DMS114 treated with DMSO at 0.1 percent for 48 hours (cell line): ENCODE measurements around the gene CDK6.
"Not testable (repeated sequence)": the region's sequence is repeated elsewhere in the genome, so short reads cannot be mapped to it uniquely, and the experiment has no call there.

Source experiments
- DNase-seq: peaks from one replicate; lab custom pipeline; 2025; ENCODE audit not compliant: unreplicated experiment; lab: John Stamatoyannopoulos, UW

The CDK6 gene

DNA sequence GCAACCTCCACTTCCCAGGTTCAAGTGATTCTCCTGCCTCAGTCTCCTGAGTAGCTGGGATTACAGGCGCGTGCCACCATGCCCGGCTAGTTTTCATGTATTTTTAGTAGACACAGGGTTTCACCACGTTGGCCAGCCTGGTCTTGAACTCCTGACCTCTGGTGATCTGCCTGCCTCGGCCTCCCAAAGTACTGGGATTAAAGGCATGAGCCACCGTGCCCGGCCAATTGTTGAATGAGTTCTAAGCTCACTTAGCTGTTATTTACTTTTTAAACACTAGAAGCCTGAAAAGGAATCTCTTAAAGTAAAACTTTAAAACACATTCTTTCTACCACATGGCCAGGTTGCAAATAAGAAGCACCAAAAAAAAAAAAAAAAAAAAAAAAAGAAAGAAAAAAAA, 231.9 kb downstream of the CDK6 start:
- not testable (repeated sequence) for DNase-seq

DNA sequence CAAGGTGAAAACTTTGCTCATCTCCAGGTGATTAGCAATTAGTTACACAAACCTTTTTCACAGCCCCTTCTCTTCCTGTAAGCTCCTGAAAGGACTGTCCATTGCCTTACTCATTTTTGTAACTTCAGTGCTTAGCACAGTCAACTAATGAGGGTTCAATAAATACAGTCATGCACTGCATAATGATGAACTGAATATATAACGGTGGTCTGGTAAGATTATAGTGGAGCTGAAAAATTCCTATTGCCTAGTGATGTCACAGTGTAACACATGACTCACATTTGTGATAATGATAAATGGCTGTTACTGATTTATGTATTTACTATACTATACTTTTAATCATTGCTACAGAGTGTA, 233.3 kb downstream of the CDK6 start:
- no peak for DNase-seq

DNA sequence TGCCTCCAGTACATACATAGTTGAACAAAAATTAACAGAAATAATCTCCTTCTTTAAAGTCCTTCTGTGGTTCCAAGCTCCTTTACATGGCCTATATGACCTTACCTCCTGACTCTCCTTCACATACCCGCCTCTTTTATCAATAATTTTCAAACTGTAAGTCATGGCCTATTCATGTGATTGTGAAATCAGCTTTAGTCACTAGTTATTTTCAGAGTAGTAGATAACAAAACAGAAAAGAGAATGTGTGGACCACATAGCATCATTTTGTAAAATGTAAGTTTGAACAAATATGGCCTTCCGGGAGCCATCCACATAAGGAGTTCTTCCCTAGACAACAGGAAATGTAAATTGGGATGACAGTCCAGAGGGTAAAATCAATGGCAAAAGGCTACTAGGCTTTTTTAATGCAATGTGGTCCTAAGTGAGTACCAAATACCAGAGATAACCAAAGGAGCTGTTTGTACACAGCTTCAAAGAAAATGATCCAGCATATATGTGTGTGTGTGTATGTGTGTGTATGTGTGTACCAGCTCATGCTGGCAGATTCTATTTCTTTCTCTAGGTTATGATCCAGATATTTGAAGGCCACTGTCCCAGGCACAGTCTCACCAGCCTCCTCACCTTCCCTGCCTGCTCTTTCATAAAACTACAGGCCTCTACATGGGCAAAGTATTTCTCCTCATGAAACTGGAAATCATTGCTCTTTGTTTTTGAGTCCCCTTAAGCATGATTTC, 233.9 kb downstream of the CDK6 start:
- DNase-seq = no peak

DNA sequence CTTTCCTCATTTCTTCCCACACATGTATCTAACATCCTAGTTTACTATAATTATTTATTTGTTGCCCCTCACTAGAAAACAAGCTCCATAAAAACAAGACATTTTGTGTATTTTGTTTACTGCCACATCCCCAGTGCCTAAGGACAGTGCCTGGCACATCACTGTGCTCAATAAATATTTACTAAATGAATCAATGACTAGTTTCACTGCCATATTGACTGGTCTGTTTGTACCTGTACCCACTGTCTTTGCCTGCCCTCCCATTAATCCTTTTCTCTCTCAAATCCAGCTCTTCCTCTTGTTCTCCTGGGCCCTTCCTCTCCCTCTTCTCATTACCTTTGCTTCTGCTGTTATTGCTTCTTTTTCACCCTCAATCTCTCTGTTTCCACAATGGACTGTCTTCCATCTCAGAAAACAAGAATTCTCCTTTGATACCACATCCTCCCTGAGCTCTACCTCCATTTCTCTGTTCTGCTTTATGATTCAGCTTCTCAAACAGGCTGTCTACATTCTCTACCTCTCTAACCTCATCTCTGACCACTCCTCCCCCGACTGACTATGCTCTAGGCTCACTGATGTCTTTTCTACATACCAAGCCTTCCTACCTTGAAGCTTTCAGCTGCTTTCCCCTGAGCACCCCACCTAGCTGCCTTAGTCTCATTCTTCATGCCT, 237.9 kb downstream of the CDK6 start:
- no peak for DNase-seq

DNA sequence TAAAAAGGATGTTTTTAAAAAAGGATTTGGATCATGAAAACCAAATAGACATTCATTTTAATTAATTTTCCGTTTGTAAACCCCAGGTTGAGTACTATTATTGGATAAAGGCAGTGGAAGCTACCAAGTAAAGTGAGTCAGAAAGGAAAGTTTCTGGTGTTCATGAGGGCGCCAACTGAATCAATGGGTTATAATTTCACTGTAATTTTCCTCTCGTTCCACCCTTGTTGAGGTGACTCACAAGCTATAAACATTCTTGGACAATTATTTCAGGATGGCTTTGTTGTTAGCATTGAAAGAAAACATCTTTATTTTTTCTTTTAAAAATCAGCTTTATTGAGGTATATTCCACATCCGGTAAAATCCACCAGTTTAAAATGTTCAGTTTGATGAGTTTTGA, 241.1 kb downstream of the CDK6 start:
- no peak for DNase-seq

DNA sequence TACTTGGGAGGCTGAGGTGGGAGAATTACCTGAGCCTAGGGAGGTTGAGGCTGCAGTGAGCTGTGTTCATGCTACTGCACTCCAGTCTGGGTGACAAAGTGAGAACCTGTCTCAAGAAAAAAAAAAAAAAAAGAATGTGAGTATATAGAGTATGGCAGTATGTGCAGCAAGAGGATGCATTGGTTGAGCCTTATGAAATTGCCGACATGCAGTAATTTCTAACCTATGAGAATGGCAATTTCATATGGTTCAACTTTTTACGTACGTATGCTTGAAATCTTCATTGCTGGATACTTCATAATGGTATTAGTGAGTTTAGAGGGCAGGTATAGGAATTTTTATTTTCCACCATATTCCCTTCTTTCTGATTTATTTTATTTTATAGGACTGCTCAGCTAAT, 241.6 kb downstream of the CDK6 start:
- DNase-seq = no peak

DNA sequence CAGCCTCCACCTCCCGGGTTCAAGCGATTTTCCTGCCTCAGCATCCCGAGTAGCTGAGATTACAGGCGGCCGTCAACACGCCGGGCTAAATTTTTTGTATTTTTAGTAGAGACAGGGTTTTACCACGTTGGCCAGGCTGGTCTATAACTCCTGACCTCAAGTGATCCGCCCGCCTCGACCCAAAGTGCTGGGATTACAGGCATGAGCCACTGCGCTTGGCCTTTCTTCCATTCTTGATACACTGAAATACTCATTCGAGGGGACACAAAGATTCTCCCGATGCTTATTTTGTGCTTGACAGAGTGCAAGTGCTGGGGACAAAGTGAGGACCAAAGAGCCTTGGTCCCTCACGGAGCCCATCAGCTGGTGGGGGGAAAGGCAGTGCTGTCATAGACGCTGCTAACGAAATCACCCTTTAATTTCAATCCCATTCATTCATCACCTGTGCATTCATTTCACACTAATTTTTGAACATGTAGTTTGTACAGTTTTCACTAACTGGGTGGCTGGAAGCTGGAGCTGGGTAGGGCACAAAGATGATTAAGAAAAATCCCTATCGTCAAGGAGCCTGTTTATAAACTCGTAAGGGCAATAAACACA, 245.6 kb downstream of the CDK6 start:
- DNase-seq = no peak

DNA sequence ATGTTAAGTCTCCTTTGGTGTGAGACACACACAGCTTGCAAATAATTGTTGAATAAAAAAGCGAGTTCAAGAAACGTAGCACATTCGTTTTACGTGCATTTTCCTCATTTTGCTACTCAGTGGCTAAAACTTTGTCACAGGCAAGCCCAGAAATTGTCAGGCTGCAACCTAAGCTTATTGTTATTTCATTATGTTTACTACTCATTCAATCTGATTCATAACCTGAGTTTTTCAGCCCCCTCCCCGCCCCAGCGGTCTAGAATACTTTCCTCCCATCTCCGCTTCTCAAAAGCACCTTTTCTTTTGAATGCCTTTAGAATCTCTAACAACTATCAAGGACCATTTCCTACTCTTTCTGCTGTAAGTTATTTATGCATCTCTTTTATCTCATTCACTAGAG, 247.3 kb downstream of the CDK6 start:
- no peak for DNase-seq

DNA sequence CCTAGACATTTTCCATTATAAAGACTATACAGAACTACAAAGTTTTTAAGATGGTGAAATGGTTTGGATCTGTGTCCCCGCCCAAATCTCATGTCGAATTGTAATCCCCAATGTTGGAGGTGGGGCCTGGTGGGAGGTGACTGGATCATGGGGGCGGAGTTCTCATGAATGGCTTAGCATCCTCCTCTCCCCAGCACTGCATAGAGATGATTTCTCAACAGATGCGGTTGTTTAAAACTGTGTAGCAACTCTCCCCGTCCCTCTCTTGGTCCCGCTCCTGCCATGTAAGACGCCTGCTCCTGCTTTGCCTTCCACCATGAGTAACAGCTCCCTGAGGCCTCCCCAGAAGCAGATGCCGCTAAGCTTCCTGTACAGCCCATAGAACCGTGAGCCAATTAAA, 247.8 kb downstream of the CDK6 start:
- DNase-seq = no peak

DNA sequence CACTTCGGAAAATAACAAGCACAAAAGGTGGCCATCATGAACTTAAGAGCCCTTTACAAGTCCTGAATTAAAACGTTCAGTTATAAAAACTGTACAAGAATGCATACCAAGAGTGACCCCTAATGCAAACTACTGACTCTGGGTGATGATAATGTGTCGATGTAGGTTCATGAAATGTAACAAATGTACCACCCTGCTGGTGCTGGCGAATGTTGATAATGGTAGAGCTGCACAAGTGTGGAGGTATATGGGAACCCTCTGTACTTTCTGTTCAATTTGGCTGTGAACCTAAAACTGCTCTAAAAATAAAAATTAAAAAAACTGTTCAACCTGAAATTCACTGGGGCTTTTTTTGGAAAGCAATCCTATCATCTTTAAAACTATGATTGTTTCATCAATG, 249.5 kb downstream of the CDK6 start:
- DNase-seq = no peak

DNA sequence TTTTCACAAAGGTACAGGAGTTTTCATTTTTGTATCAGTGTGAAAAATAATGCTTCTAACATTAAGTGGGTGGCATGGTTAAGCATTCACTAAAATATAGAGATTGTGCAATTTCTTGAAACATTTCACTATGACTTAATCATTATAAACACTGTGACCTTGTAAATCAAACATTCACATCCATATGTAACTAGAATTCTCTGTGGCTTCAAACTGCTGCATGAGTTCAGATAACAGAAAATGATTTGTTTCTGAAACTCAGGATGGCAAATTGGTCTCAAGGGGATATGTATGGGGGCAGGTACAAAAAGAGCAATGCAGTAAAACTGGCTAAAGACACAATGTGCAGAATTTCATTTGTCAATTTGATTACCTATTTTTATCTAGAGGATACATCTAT, 250.0 kb downstream of the CDK6 start:
- no peak for DNase-seq

DNA sequence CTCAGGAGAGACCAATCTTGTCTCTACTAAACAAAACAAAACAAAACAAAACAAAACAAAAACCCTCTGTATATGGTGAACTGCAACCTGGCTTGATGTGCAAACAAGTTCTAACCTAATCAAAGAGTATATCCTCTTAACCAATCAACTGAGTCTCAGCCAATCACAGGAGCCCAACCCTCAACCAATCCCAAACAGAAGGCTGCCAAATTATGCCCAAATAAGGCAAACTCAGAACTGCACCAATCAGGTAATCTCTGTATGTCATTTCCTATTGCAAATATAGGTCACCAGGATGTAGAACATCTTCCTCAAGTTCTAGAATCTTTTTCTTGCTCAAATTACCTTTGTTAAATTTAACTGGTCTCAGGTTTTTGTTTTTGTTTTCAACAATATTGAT, 251.4 kb downstream of the CDK6 start:
- no peak for DNase-seq

DNA sequence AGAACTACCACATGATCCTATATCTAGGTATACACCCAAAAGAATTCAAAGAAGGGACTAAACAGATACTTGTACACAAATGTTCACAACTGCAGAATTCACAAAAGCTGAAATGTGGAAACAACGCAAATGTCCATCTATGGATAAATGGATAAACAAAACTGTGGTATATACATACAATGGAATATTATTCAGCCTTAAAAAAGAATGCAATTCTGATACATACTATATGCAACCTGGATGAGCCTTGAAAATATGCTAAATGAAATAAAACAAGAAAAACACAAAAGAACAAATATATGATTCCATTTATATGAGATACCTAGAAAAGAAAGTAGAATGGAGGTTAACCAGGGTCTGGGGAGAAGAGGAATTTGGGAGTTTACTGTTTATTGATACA, 253.4 kb downstream of the CDK6 start:
- DNase-seq = no peak

DNA sequence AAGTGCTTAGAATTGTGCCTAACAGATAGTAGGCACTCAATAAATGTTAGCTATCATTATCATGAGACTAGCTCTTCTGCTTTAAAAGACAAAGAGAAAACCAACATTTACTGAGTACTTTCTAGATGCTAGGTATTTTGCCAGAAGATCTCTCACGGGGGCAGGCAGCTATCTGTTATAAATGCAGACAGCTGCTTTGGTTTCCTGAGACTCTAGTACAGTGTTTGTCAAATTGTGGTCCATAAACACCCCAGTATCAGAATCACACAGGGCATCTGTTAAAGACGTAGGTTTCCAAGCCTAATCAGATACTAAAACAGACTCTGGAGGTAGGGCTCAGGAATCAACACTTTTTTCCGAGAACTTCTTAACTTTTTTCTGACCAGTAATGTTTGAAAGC, 260.1 kb downstream of the CDK6 start:
- no peak for DNase-seq

DNA sequence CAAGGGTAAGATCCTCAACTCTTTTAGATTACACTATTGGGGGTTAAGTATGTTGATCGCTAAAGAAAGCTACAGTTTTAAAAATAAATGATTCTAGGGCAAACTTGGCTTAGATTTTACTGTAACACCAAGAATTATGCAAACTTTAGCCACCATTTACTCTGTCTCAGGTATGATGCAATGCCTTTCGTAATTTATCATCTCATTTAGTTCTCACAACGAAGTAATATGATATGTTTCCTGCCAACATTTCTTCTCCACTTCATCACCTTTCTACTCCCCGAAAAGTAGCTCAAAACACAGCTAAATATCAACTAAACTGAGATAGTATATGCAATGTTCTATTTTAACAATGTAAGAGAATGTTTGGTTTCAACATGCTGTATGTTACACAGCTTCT, 267.2 kb downstream of the CDK6 start:
- no peak for DNase-seq

DNA sequence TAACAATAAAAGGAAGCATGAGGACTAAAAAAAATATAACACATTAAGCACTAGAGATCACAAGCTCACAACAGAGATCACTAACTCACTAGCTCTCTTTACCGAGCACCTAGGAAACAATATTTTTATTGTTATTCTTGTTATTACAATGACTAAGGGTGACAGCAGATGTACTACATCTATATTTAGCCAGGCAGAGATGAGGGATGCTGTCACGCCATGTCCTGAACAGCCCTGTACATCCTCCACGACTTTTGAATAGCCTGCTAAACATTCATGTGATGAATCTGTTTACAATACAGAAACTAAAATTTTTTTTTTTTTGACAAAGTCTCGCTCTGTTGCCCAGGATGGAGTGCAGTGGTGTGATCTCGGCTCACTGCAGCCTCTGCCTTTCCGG, 268.9 kb downstream of the CDK6 start:
- DNase-seq = no peak

DNA sequence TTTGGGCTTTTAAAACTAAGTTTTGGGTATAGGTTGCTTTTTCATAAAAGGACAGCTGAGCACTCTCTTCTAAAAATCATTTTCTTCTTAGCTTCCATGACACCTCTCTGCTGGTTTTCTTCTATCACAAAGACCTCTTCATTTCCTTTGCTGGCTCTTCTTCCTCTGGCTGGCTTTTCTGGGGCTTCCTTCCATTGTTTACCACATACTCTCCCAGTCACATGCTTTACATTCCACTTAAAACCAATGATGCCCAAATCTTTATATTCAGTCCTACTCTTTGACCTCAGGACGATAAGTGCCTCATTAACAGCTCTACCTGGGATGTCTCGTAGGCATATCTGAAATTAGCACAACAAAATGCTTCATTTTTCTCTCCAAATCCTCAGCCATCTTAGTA, 273.0 kb downstream of the CDK6 start:
- DNase-seq = no peak

DNA sequence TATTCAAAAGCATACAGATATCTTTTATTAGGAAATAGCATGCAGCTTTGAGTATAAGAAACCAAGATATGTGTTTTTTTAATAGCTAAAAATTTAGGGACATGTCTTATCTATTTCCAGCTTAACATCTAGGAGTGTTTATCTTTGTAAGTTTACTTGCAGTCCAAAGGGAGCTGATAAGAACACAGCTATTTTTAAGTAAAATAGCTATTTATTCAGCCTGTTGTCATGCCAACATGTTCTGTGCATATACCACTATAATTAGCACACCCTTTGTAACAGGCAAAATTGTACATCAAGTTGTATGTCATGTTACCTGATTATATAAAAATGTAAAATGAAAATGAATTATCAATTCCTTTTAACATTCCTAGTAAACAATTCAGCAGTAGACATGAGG, 275.8 kb downstream of the CDK6 start:
- DNase-seq = no peak

DNA sequence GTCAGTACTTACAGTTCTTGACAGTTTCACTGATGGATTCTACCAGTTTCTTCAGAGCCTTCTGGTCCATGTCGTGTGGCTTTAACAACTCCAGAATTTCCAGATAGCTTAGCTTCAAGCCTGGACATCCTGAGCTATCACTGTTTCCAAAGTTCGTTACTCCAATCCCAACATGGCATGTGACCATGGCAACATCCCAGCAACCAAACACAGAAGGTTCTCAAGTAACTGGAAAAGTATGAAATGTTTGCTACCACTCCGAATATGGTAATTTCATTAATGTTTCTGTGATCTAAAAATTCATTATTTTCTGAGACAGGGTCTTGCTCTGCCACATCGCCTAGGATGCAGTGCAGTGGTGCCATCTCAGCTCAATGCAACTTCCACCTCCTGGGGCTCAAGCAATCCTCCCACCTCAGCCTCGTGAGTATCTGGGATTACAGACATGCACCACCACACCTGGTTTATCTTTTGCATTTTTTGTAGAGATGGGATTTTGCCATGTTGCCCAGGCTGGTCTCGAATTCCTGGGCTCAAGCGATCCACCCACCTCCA, 278.5 kb downstream of the CDK6 start:
- no peak for DNase-seq

DNA sequence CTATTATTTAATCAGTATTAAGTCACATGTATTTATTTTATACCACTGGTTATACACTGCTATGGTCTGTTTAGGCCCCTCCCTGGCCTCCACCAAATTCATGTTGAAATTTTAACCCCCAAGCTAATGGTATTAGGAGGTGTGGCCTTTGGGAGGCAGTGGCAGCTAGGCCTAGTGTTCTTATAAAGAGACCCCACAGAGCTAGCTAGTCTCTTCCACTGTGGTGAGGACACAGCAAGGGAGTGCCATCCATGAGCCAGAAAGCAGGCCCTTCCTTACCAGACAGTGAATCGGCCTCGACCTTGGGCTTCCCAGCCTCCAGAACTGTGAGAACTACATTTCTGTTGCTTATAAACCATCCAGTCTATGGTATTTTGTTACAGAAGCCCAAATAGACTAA, 279.1 kb downstream of the CDK6 start:
- DNase-seq = no peak
